NCI-H2196 treated with DMSO at 0.1 percent for 48 hours (cell line): ENCODE data around the gene NRSN2.
"Not testable (repeated sequence)": the region's sequence is repeated elsewhere in the genome, so short reads cannot be mapped to it uniquely, and the experiment has no call there.

Experiments used
- DNase-seq: peaks from one replicate; lab custom pipeline; 2025; ENCODE audit not compliant: unreplicated experiment; lab: John Stamatoyannopoulos, UW

NRSN2 gene

GRCh38 chr20:353166-353565 is 6.3 kb downstream of the NRSN2 start:
- DNase-seq = no peak

- peak; percentile 79 for DNase-seq
These were observed 7.5 kb downstream of the NRSN2 start for GRCh38 chr20:354298-354977.

DNA sequence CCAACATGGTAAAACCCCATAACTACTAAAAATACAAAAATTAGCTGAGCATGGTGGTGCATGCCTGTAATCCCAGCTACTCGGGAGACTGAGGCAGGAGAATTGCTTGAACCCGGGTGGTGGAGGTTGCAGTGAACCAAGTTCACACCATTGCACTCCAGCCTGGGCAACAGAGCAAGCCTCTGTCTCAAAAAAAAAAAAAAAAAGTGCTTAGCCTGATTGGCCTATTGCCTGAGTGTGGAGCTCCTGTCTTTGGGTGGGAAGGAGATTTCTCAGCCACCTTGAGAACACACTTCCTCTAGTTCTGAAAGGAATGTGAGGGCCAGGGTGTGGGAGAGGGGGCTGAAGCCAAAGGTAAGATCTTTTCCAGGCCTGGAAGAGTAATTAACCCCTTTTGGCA is 9.2 kb downstream of the NRSN2 start:
- DNase-seq = not testable (repeated sequence)

DNA sequence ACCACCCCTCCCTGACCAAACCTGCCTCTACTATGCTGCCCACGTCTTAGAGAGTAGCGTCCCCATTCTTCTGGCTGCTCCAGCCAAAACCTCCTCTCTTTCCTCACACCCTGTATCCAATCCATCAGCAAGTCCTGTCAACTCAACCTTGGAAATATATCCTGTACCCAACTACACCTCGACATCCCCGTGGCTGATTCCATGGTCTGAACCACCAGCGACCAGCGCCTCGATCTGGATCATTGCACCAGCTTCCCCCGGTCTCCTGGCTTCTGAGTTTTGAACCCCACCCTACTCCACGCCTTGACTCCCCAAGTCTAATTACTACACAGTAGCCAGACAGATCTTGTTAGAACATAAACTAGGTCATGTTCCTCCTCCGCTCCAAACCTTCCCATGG is 9.8 kb downstream of the NRSN2 start:
- no peak for DNase-seq

DNA sequence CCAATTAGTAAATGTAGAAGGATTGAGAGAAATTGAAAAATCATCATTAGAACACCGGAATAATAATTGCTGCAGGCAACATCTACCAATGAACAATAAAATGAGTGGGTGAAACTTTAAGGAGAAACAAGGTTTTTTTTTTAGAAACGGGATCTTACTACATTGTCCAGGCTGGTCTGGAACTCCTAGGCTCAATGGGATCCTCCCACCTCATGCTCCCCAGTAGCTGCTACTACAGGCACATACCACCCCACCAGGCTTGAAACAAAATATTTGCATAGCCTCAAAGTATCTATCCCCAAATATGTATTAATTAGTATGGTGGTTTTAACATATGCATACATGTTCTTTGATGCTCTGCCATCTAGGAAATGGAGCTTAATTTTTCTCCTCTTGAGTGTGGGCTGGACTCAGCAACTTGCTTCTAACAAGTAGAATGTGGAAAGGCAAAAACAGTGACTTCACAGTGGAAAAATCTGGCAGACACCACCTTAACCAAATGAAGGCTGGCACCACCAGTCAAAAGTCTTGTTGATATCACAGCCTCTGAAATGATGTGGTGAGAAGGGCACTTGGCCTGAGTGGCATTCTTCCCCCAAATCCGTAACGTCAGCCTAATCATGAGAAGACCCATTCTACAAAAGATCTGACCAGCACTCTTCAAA is 12.1 kb downstream of the NRSN2 start:
- no peak for DNase-seq

DNA sequence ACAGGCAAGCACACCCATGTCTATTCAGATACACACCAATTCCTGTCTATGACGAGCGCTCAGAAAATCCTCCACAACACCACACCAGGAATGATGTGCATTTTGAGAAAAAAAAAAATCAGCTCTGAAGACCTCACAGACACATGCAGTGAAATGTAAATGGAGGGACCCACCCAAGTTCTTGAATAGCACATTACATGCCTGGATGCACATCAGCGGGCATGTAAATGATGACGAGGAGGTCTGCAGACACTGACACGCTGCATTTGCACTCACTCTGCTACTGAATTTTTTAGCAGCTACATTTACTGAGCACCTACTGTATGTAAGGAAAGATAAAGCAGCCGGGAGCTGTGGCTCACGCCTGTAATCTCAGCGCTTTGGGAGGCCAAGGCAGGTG is 14.7 kb downstream of the NRSN2 start:
- DNase-seq = no peak

GRCh38 chr20:362271-363254 is 15.7 kb downstream of the NRSN2 start:
- DNase-seq = peak; percentile 93

GRCh38 chr20:363319-364078 is 16.6 kb downstream of the NRSN2 start:
- DNase-seq = no peak

GRCh38 chr20:364905-365794 is 18.2 kb downstream of the NRSN2 start:
- DNase-seq = no peak

GRCh38 chr20:366041-366718 is 19.3 kb downstream of the NRSN2 start:
- no peak for DNase-seq

DNA sequence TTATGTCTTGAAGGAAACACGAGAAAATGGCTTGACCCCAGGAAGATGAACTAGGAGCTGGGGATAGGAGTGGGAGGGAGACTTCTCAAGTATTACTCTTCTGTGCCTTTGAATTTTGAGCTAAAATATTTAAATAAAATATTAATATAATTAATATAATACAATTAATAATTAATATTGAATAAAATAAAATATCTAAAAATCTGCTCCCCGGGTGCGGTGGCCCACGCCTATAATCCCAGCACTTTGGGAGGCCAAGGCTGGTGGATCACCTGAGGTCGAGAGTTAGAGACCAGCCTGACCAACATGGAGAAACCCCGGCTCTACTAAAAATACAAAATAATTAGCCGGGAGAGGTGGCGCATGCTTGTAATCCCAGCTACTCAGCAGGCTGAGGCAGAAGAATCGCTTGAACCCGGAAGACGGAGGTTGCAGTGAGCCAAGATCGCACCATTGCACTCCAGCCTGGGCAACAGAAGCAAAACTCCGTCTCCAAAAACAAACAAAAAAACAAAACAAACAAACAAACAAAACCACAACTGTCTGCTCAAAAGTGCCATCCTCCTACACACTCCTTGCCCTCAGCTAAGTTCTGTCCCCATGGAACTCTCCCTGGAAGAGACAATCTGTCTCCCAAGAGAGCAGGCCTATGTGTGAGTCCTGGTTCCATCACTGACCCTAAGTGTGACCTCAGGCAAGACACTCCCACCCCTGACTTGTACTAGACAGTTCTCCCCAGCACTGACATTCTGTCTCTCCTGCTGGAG is 20.0 kb downstream of the NRSN2 start:
- no peak for DNase-seq

- no peak for DNase-seq
These were observed 20.6 kb downstream of the NRSN2 start for GRCh38 chr20:367486-367887.

DNA sequence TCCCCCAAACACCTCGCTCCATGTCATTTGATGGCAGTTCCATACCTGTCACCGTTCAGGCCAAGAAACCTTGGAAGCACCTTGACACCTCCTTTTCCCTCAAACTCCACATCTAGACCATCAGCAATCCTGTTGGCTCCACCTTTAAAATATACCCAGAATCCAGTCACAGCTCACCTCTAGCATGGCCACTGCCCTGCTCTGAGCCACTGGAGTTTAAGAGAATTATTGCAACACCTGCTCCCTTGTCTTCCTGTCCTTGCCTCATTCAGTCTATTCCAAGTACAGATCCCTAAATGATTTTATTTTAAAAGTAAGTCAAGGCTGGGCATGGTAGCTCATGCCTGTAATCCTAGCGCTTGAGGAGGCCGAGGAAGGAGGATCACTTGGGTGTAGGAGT is 22.0 kb downstream of the NRSN2 start:
- no peak for DNase-seq

- no peak for DNase-seq
These were observed 23.3 kb downstream of the NRSN2 start for GRCh38 chr20:370151-370600.

DNA sequence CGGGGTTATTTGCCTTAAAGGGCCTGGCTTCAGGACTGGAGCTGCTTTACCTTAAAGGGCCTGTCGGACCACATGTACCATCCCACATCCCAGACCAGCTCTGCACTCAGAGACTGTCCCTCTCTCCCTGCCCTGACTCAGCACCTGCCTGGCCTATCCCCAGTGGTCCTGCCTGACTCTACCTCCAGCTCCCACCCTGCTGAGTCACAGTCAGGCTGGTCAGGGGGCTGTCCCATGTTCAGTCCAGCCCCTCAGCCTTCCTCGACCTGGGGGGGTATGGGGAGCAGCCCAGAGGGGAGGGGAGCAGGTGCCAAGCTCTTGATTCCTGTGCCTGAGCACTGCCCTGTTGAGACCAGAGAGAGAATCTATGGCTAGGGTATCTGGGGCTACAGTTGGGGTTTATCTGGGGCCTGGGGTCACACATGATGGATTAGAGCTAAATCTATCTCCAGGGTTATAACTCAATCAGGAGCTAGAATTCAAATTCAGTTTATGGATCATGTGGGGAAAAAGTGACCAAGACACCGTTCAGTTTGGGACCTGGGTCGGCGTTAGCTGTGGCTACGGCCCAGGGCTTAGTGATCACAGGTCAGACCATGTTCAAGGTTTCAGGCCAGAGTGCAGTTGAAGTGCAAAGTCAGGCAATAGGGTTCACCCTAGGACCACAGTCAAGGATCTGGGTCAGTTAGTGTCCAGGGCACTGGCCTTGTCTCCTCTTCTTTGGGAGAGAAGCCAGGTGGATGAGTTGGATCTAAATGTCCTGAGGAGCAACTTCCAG is 24.3 kb downstream of the NRSN2 start:
- DNase-seq = no peak

DNA sequence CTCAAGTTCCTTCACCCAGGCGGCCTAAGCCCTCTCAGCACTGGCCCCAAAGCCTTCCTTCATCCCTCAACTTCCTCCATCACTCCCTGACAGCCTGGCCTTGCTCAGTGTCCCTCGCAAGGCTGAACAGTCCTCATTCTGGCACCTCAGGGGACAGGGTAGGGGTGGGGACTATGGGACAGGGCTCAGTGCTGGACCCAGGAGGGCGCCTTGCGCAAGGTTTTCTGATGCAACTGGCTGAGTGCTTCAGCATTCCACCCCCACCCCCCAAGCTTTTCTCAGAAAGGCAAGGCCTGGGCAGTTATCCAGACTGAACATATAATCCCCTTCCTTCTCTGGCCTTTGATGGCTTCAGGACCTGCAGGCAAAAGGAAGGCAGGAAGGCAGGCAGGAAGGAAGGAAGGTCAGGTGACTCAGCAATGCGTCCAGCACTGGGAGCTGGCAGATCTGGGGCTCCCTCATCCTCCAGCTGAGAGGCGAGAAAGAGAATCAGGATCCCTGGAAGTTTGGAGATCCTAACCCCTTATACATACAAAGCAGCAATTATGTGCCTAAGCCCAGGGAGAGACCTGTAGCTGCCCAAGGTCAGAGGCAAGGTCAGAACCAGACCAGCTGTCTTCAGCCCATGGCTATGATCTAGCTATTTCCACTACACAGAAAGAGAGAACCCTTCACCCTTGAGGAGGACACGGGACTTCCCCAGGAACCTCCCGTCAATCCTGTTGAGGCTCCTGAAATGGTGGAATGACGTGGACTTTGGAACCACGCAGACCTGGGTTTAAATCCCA is 25.0 kb downstream of the NRSN2 start:
- peak; percentile 56 for DNase-seq

DNA sequence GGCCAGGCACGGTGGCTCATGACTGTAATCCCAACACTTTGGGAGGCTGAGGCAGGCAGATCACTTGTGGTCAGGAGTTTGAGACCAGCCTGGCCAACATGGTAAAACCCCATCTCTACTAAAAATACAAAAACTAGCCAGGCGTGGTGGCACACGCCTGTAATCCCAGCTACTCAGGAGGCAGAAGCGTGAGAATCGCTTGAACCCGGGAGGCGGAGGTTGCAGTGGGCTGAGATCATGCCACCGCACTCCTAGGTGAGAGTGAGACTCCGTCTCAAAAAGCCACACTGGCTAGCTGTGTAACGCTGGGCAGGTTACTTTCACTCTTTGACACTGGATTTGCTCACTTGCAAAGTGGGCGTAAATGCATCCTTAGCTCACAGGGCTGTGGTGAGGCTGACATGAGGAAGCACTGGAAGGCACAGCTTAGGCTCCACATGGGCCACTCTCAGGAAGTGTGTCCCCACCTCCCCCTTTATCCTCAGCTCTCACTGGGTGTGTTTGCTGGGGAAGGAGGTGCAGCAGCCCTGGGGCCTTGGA is 25.7 kb downstream of the NRSN2 start:
- DNase-seq = not testable (repeated sequence)
